H1 (cell line): Measurements from ENCODE around the gene TNNT3.

Source experiments
- ATF3 ChIP-seq: IDR thresholded peaks from 2 replicates; pipeline ENCODE4 v1.6.1; 2011; ENCODE audit warnings: low read depth, mild to moderate bottlenecking, low read length; ENCODE audit not compliant: insufficient read depth
- BRCA1 ChIP-seq: IDR thresholded peaks from 2 replicates; pipeline ENCODE4 v1.6.1; 2012; ENCODE audit warnings: low read depth, low read length, improper control_type of control experiment
- EZH2 ChIP-seq: fragments of 200-600 bp; sonication (generic); IDR thresholded peaks from 2 replicates; pipeline ENCODE4 v1.7.1; 2012; ENCODE audit warnings: low read depth, mild to moderate bottlenecking, moderate library complexity, low read length, inconsistent platforms; ENCODE audit not compliant: severe bottlenecking
- POLR2A ChIP-seq, 2 experiments: IDR thresholded peaks; 1 replicate in 1 of 2; 2 replicates in 1 of 2; pipeline ENCODE4 v1.6.1; 2011; ENCODE audit warnings: low read depth in 2 of 2, low read length in 2 of 2, mild to moderate bottlenecking in 2 of 2; ENCODE audit errors: control extremely low read depth in 1 of 2
- POLR2AphosphoS5 ChIP-seq: IDR thresholded peaks from 2 replicates; pipeline ENCODE4 v1.6.1; 2011; ENCODE audit warnings: low read depth, low read length
- SP2 ChIP-seq: IDR thresholded peaks from 2 replicates; pipeline ENCODE4 v1.6.1; 2012; ENCODE audit warnings: mild to moderate bottlenecking, low read length, inconsistent platforms
- TF ChIP-seq, protein P1 (sequence below), 3 experiments: IDR thresholded peaks; 1 replicate in 2 of 3; 2 replicates in 1 of 3; pipeline versions ENCODE4 v1.5.1 to v1.6.1; 2011; ENCODE audit warnings: low read length in 3 of 3, mild to moderate bottlenecking in 3 of 3, inconsistent platforms in 2 of 3, low read depth in 1 of 3, moderate library complexity in 1 of 3; ENCODE audit not compliant: insufficient read depth in 1 of 3; ENCODE audit errors: control extremely low read depth in 1 of 3

DNA sequence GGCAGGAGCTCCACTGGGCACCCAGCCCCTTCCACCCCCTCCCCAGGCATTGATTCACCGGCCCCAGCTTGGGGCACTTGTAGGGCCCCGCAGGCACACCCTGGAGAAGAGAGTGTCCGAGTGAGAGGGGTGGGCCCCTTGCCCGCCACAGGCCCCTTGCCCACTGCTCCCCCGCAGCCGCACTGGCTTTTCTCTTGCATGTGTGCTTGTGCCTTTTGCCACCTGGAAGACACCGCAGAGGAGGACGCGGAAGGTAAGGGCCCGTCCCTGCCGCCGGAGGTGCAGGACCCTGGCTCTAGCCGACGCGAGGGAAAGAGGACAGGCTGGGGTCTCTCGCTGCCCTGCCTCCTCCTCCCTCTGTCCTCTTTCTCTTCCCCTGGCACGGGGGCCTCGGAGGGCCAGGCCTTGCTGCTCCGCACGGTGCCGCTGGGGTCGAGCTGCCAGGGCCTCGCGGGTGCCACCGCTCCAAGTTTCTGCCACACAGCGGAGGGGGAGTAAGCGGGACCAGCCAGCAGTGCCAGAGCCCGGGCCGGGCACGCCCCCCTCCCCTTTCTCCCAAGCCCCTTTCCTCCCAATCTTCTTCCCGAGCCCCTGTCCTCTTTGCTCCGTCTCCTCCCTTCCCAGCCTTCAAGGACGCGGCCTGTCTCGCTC is 9.5 kb downstream of the TNNT3 start:
- TF ChIP-seq, protein P1, sequence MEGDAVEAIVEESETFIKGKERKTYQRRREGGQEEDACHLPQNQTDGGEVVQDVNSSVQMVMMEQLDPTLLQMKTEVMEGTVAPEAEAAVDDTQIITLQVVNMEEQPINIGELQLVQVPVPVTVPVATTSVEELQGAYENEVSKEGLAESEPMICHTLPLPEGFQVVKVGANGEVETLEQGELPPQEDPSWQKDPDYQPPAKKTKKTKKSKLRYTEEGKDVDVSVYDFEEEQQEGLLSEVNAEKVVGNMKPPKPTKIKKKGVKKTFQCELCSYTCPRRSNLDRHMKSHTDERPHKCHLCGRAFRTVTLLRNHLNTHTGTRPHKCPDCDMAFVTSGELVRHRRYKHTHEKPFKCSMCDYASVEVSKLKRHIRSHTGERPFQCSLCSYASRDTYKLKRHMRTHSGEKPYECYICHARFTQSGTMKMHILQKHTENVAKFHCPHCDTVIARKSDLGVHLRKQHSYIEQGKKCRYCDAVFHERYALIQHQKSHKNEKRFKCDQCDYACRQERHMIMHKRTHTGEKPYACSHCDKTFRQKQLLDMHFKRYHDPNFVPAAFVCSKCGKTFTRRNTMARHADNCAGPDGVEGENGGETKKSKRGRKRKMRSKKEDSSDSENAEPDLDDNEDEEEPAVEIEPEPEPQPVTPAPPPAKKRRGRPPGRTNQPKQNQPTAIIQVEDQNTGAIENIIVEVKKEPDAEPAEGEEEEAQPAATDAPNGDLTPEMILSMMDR (IDR thresholded peaks at IDR 0.05; ENCODE audit: control extremely low read depth in 1 of 3, insufficient read depth in 1 of 3, low read depth in 1 of 3, low read length in 3 of 3): no peak
- TF ChIP-seq SP2 (no peak), BRCA1 (no peak), ATF3 (no peak), POLR2AphosphoS5 (no peak), POLR2A (IDR thresholded peaks at IDR 0.05; ENCODE audit: control extremely low read depth in 1 of 2, low read depth in 2 of 2, low read length in 2 of 2) (no peak), EZH2 (no peak)
